NCI-H748 treated with DMSO at 0.1 percent for 48 hours (cell line): ENCODE data around the gene TBCD.

Experiments used
- DNase-seq: peaks from one replicate; lab custom pipeline; 2025; lab: John Stamatoyannopoulos, UW

The TBCD gene

GRCh38 chr17:82810644-82811430, 59.0 kb downstream of the TBCD start:
- DNase-seq, result no peak

- DNase-seq, result no peak
These were observed 60.2 kb downstream of the TBCD start for GRCh38 chr17:82812058-82812457.

- DNase-seq, result no peak
These were observed 60.7 kb downstream of the TBCD start for GRCh38 chr17:82812601-82813000.

- DNase-seq, result no peak
These were observed 61.6 kb downstream of the TBCD start for GRCh38 chr17:82813299-82814051.

GRCh38 chr17:82814834-82815233, 63.0 kb downstream of the TBCD start:
- DNase-seq, result no peak

- no peak for DNase-seq
These were observed 63.5 kb downstream of the TBCD start for GRCh38 chr17:82815354-82815753.

GRCh38 chr17:82815790-82816305, 64.0 kb downstream of the TBCD start:
- no peak for DNase-seq

- DNase-seq, result no peak
These were observed 64.5 kb downstream of the TBCD start for GRCh38 chr17:82816358-82816757.

- no peak for DNase-seq
These were observed 66.1 kb downstream of the TBCD start for GRCh38 chr17:82817947-82818346.

GRCh38 chr17:82820278-82821251, 68.7 kb downstream of the TBCD start:
- no peak for DNase-seq

- DNase-seq, result no peak
These were observed 69.7 kb downstream of the TBCD start for GRCh38 chr17:82821554-82821953.

GRCh38 chr17:82822281-82822680, 70.4 kb downstream of the TBCD start:
- DNase-seq, result no peak

- no peak for DNase-seq
These were observed 71.1 kb downstream of the TBCD start for GRCh38 chr17:82823004-82823403.

- DNase-seq, result no peak
These were observed 73.8 kb downstream of the TBCD start for GRCh38 chr17:82825540-82826124.

GRCh38 chr17:82826211-82826610, 74.3 kb downstream of the TBCD start:
- DNase-seq, result no peak

- DNase-seq, result no peak
These were observed 75.1 kb downstream of the TBCD start for GRCh38 chr17:82826956-82827355.

GRCh38 chr17:82828875-82829487, 77.1 kb downstream of the TBCD start:
- no peak for DNase-seq

- no peak for DNase-seq
These were observed 78.4 kb downstream of the TBCD start for GRCh38 chr17:82830249-82830661.

- no peak for DNase-seq
These were observed 79.4 kb downstream of the TBCD start for GRCh38 chr17:82831041-82831817.

GRCh38 chr17:82831818-82832200, 79.9 kb downstream of the TBCD start:
- DNase-seq, result no peak
